ENCODE results near the gene PLA2R1. TPM values are rescaled to one million over a fixed set of nuclear protein-coding genes. Genes with fewer than 3 reads are reported as not detected.

Gene PLA2R1
- total and polyA plus RNA-seq, 2 of the 4 experiments (the other 2 are of a cell fraction): 0.43 to 0.54 TPM

GRCh38 chr2:160045703-160046210 lies 16.7 kb downstream of the PLA2R1 start:
- Histone ChIP-seq H3K23ac (ENCODE audit: low read depth, low read length) (no peak overlapping the region), H3K56ac (ENCODE audit: extremely low read depth, insufficient read depth, low read length) (no peak overlapping the region), H2AFZ (replicated peaks; ENCODE audit: low read length, poor library complexity) (no peak overlapping the region), H3K4me3 (ENCODE audit: insufficient read depth, low read depth, low read length) (no peak overlapping the region), H3K14ac (replicated peaks; ENCODE audit: low read depth, low read length) (no peak overlapping the region), H2BK5ac (ENCODE audit: low read depth, low read length, poor library complexity, severe bottlenecking) (no peak overlapping the region), H4K8ac (ENCODE audit: low read depth in 2 of 2, low read length in 2 of 2) (no peak overlapping the region), H2AK9ac (replicated peaks; ENCODE audit: low read depth, low read length, poor library complexity) (no peak overlapping the region), H2AK5ac (ENCODE audit: low read depth, low read length) (no peak overlapping the region), H4K5ac (ENCODE audit: low read depth, low read length) (no peak overlapping the region), H2BK120ac (ENCODE audit: low read depth, low read length) (no peak overlapping the region), H3K27ac (ENCODE audit: insufficient read depth, low read length) (no peak overlapping the region), H3K9me1 (ENCODE audit: insufficient read depth, low read length) (no peaks in the 10 kb centered on the region; the same call in 1 of the 2 replicates), H3K4me1 (ENCODE audit: control insufficient read depth, insufficient read depth, low read length) (no peaks in the 10 kb centered on the region), H4K20me1 (ENCODE audit: insufficient read depth, low read length) (no peaks in the 10 kb centered on the region), H3K36me3 (ENCODE audit: control insufficient read depth, insufficient read depth, low read length) (no peaks in the 10 kb centered on the region), H4K91ac (ENCODE audit: insufficient read depth, low read depth, low read length) (no peak overlapping the region), H2BK20ac (ENCODE audit: low read depth, low read length) (no peak overlapping the region), H3K18ac (ENCODE audit: low read depth, low read length) (no peak overlapping the region), H3K9ac (ENCODE audit: low read depth, low read length) (no peak overlapping the region), H3K9me3 (ENCODE audit: control insufficient read depth, insufficient read depth, low read length) (no peaks in the 10 kb centered on the region), H3K27me3 (ENCODE audit: control insufficient read depth, insufficient read depth, low read length) (peaks cover 18% of the 10 kb centered on the region), H3K79me1 (ENCODE audit: low read depth in 1 of 2, low read length in 2 of 2) (no peaks in the 10 kb centered on the region), H3K4me2 (ENCODE audit: low read depth, low read length) (no peak overlapping the region), H3K4ac (ENCODE audit: low read depth, low read length) (no peak overlapping the region), H2BK15ac (ENCODE audit: low read depth, low read length) (no peak overlapping the region)
- TF ChIP-seq CTCF (conservative IDR thresholded peaks at IDR 0.05; ENCODE audit: low read depth, low read length) (no peak), POLR2A (IDR thresholded peaks at IDR 0.05; ENCODE audit: low read depth, low read length) (no peak), CEBPB (IDR thresholded peaks at IDR 0.05; ENCODE audit: low read depth, low read length) (no peak), RAD21 (IDR thresholded peaks at IDR 0.05; ENCODE audit: low read length) (no peak), MAFK (IDR thresholded peaks at IDR 0.05; ENCODE audit: low read depth, low read length) (no peak), ELK1 (IDR thresholded peaks at IDR 0.05; ENCODE audit: borderline replicate concordance, low read depth, low read length) (no peak), RCOR1 (IDR thresholded peaks at IDR 0.05; ENCODE audit: insufficient replicate concordance, low read length) (no peak), USF2 (IDR thresholded peaks at IDR 0.05; ENCODE audit: low read depth, low read length) (no peak), NFE2L2 (IDR thresholded peaks at IDR 0.05; ENCODE audit: low read depth, low read length) (no peak), BHLHE40 (IDR thresholded peaks at IDR 0.05; ENCODE audit: low read depth, low read length) (no peak), FOS (IDR thresholded peaks at IDR 0.05; ENCODE audit: low read depth, low read length) (no peak), MXI1 (IDR thresholded peaks at IDR 0.05; ENCODE audit: borderline replicate concordance, low read depth, low read length) (no peak), CHD1 (IDR thresholded peaks at IDR 0.05; ENCODE audit: low read depth, low read length) (no peak), MAZ (IDR thresholded peaks at IDR 0.05; ENCODE audit: borderline replicate concordance, low read depth, low read length) (no peak), RFX5 (IDR thresholded peaks at IDR 0.05; ENCODE audit: low read depth, low read length) (no peak), SMC3 (IDR thresholded peaks at IDR 0.05; ENCODE audit: low read depth, low read length) (no peak)
- no peak for ATAC-seq (ENCODE audit: low read depth)
- dilution Hi-C loops (cut with HindIII; ENCODE audit: low sequenced_read_pairs, unreplicated experiment) (no loop called here), in situ Hi-C loops (cut with MboI; ENCODE audit: low sequenced_read_pairs) (no loop called here), intact Hi-C loops (cut with micrococcal nuclease) (no loop called here)
- no CpG with 5 or more reads among the region's 7 CpGs for WGBS, 2 experiments (ENCODE audit: extremely low coverage in 2 of 2, insufficient read length in 1 of 2)
- BruUV-seq (replicated peaks): no TSS peak
- ChIA-PET POLR2A (ENCODE audit: unreplicated experiment) (no interaction called here), CTCF (no interaction called here)
- no peak for DNase-seq
